Nephron (organoid): Measurements from ENCODE around the gene SLC4A5.

Experiments
- H3K27ac Mint-ChIP-seq, 3 experiments: 2 replicates each; pipeline ENCODE4 v1.8.0; 2020; ENCODE audit warnings: mixed read lengths in 3 of 3, mild to moderate bottlenecking in 2 of 3, moderate library complexity in 1 of 3
- H3K27me3 Mint-ChIP-seq: 2 replicates; pipeline ENCODE4 v1.8.0; 2021; ENCODE audit warnings: low read depth, mild to moderate bottlenecking, moderate library complexity, mixed read lengths
- H3K36me3 Mint-ChIP-seq: 2 replicates; pipeline ENCODE4 v1.8.0; 2020; ENCODE audit warnings: low read depth, mixed read lengths
- H3K4me1 Mint-ChIP-seq: 2 replicates; pipeline ENCODE4 v1.8.0; 2020; ENCODE audit warnings: mixed read lengths
- H3K4me3 Mint-ChIP-seq, 3 experiments: 2 replicates each; pipeline ENCODE4 v1.8.0; 2020; ENCODE audit warnings: mild to moderate bottlenecking in 3 of 3, mixed read lengths in 3 of 3, moderate library complexity in 2 of 3
- H3K9me3 Mint-ChIP-seq: 2 replicates; pipeline ENCODE4 v1.8.0; 2020; ENCODE audit warnings: mixed read lengths
- TF ChIP-seq, protein P1 (sequence below), 3 experiments: fragments of 200-600 bp; sonication (generic); IDR thresholded peaks; one replicate each; pipeline ENCODE4 v1.5.0; 2021; ENCODE audit warnings: antibody characterized with exemption in 3 of 3; ENCODE audit not compliant: unreplicated experiment in 3 of 3

The SLC4A5 gene

DNA sequence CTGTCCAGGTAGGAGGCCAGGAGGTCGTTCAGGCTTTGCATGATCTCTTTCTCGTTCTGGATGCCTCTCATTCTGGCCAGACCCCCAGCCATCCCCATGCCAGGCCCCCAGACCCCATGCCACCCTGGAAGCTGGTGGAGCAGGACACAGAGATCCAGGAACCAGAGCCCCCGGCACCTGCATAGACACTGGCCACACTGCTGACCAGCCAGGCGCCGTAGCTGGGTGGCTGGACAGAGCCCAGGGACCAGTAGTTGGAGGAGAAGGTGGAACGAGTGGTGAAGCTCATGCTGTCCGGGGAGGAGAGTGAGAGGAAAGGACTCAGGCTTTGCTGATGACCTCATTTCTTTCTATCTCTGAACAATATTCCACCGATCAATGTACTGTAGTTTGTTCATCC, 35.5 kb downstream of the SLC4A5 start:
- H3K9me3 Mint-ChIP-seq, result peaks cover 15% of the 10 kb centered on the region
- TF ChIP-seq, protein P1, sequence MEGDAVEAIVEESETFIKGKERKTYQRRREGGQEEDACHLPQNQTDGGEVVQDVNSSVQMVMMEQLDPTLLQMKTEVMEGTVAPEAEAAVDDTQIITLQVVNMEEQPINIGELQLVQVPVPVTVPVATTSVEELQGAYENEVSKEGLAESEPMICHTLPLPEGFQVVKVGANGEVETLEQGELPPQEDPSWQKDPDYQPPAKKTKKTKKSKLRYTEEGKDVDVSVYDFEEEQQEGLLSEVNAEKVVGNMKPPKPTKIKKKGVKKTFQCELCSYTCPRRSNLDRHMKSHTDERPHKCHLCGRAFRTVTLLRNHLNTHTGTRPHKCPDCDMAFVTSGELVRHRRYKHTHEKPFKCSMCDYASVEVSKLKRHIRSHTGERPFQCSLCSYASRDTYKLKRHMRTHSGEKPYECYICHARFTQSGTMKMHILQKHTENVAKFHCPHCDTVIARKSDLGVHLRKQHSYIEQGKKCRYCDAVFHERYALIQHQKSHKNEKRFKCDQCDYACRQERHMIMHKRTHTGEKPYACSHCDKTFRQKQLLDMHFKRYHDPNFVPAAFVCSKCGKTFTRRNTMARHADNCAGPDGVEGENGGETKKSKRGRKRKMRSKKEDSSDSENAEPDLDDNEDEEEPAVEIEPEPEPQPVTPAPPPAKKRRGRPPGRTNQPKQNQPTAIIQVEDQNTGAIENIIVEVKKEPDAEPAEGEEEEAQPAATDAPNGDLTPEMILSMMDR (IDR thresholded peaks at IDR 0.05; ENCODE audit: unreplicated experiment in 3 of 3), result no peak
- no peak overlapping the region for H3K4me3 Mint-ChIP-seq
- peaks cover 4% of the 10 kb centered on the region for H3K27me3 Mint-ChIP-seq
- H3K36me3 Mint-ChIP-seq, result peaks cover 21% of the 10 kb centered on the region
- H3K4me1 Mint-ChIP-seq, result no peaks in the 10 kb centered on the region
- no peak overlapping the region for H3K27ac Mint-ChIP-seq

DNA sequence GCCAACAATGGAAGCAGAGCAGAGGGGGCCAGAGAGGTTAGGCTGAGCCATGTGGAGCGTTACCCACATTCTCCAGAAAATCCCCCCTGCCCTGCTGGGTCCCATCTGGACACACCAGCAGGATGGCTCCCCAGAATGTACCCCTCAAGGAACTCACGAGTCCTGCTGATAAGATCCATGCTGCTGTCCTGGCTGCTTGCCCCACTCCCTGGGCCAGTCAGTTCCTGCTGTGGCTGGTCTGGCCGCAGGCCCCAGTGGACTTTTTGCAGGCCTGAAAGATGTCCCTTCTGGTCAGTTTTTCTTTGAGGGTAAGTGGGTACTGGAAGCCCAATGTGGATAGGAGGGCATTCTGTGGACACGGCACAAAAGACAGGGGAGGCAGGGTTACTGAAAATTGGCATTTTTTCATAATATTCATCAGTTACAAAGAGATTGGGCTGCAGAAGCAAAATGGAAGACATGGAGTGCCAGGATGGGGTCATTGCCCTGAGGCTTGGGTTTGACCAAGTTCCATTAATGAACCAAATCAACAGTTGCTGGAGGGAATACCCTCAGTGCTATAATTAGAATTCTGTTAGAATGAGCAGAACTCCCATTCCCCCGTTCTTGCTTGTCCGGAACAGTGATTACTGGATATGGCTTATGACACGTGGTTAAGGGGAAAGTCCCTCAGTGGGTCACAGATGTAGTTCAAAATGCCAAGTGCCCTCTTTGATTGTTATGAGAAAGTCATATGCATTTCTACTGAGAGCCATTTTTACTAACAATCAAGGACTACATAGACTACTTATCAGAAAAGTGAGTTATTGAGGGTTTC, 38.7 kb downstream of the SLC4A5 start:
- H3K9me3 Mint-ChIP-seq, result peaks cover 5% of the 10 kb centered on the region
- TF ChIP-seq, protein P1 (IDR thresholded peaks at IDR 0.05; ENCODE audit: unreplicated experiment in 3 of 3), result no peak
- H3K36me3 Mint-ChIP-seq, result peaks cover 13% of the 10 kb centered on the region
- H3K4me3 Mint-ChIP-seq, result no peak overlapping the region
- no peaks in the 10 kb centered on the region for H3K4me1 Mint-ChIP-seq
- H3K27ac Mint-ChIP-seq, result no peak overlapping the region
- peaks cover 4% of the 10 kb centered on the region for H3K27me3 Mint-ChIP-seq

DNA sequence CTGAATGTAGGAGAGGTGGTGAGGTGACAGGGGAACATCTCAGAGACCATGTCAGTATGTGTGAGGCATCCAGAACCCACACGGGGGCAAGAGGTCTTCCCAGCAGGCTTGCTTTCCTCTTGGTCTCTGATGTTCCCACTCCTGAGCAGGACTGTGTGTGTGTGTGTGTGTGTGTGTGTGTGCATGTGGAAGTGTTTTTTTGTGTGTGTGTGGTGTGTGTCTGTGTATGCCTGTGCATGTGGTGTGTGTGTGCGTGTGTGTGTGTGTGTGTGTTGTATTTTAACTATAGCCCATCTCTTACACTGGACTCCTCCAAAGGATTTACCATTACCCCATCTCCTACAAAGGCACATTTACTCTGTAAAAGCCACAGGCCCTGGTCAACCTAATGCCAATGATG, 40.4 kb downstream of the SLC4A5 start:
- Mint-ChIP-seq H3K9me3 (peaks cover 18% of the 10 kb centered on the region), H3K27ac (no peak overlapping the region), H3K36me3 (peaks cover 27% of the 10 kb centered on the region), H3K27me3 (peaks cover 4% of the 10 kb centered on the region), H3K4me1 (no peaks in the 10 kb centered on the region), H3K4me3 (no peak overlapping the region)
- TF ChIP-seq, protein P1 (IDR thresholded peaks at IDR 0.05; ENCODE audit: unreplicated experiment in 3 of 3), result no peak

DNA sequence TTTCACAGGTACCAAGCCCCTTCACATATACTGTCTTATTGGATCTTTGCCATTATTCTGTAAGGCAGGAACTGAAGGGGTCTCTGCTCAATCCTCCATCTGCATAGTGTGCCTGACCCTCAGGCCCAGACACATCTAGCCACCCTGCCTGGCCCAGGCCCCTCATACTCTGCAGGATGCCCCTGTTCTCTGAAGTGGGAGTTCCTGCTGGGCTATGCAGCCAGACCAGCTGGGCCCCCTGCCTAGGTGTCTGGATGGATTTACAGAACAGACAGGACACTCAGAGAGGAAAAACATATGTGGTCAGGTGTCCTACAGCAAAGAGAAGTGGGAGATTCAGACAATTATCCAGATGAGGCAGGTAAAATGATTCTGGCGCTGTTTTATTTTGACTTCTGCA, 42.0 kb downstream of the SLC4A5 start:
- Mint-ChIP-seq H3K36me3 (peaks cover 27% of the 10 kb centered on the region), H3K27ac (no peak overlapping the region), H3K4me1 (no peaks in the 10 kb centered on the region), H3K4me3 (no peak overlapping the region), H3K9me3 (peaks cover 18% of the 10 kb centered on the region), H3K27me3 (no peaks in the 10 kb centered on the region)
- TF ChIP-seq, protein P1 (IDR thresholded peaks at IDR 0.05; ENCODE audit: unreplicated experiment in 3 of 3), result no peak

DNA sequence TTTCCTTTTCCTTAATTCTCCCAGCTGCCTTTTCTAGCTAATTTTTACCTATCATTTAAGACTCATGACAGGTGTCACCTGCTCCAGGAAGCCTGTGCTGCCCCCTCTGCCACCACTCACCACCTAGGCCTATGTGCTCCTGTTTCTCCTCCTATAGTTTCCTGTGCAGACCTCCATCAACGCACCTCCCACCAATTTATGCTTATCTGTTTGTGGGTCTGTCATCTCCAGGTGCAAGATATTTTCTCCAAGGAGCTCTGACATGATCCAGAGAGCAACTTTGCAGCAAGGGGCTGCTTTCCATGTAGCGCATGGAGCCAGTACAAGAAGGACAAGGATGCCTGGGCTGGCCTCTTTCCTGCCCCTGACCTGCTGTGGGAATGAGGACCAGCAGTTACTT, 42.7 kb downstream of the SLC4A5 start:
- H3K36me3 Mint-ChIP-seq, result peaks cover 27% of the 10 kb centered on the region
- H3K4me1 Mint-ChIP-seq, result no peaks in the 10 kb centered on the region
- H3K27ac Mint-ChIP-seq, result no peak overlapping the region
- peaks cover 18% of the 10 kb centered on the region for H3K9me3 Mint-ChIP-seq
- no peak overlapping the region for H3K4me3 Mint-ChIP-seq
- TF ChIP-seq, protein P1 (IDR thresholded peaks at IDR 0.05; ENCODE audit: unreplicated experiment in 3 of 3), result no peak
- no peaks in the 10 kb centered on the region for H3K27me3 Mint-ChIP-seq

DNA sequence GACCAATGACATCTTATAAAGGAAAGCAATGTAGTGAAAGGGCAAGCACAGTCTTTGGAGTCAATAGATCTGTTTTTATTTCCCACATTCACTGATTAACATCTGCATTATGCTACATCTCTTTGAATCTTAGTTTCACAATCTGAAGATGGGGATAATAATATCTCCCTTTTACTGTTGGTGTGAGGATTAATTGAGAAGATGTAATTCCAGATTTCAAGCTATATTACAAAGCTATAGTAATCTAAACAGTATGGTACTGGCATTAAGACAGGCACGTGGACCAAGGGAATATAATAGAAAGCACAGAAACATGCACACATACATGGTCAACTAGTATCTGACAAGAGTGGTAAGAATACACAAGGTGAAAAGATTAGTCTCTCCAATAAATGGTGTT, 45.3 kb downstream of the SLC4A5 start:
- Mint-ChIP-seq H3K27ac (no peak overlapping the region), H3K9me3 (peaks cover 18% of the 10 kb centered on the region), H3K27me3 (no peaks in the 10 kb centered on the region), H3K4me1 (peaks cover 5% of the 10 kb centered on the region), H3K4me3 (no peak overlapping the region), H3K36me3 (peaks cover 30% of the 10 kb centered on the region)
- TF ChIP-seq, protein P1 (IDR thresholded peaks at IDR 0.05; ENCODE audit: unreplicated experiment in 3 of 3), result no peak
